Measurements from ENCODE around the gene APOA5.

The APOA5 gene

GRCh38 chr11:116778556-116778955 is 13.1 kb downstream of the APOA5 start:
- H3K9me3 ChIP-seq (ENCODE audit: insufficient read depth, low read length): no peaks in the 10 kb centered on the region
- no peaks in the 10 kb centered on the region for H3K9me2 ChIP-seq (replicated peaks; ENCODE audit: insufficient read depth, low read length)
- no peak overlapping the region for H3K9ac ChIP-seq (ENCODE audit: low read length)
- no peaks in the 10 kb centered on the region for H4K20me1 ChIP-seq (ENCODE audit: low read depth, low read length)
- H3K27ac ChIP-seq (ENCODE audit: low read depth, low read length): no peak overlapping the region
- no peak overlapping the region for H3K4me2 ChIP-seq (ENCODE audit: low read depth, low read length, poor library complexity, severe bottlenecking)
- no peak overlapping the region for H3K4me3 ChIP-seq (ENCODE audit: insufficient read depth, low read length, poor library complexity, severe bottlenecking)
- peaks cover 24% of the 10 kb centered on the region; the same call in 1 of the 2 replicates for H3K36me3 ChIP-seq (ENCODE audit: low read length)
- peaks cover 34% of the 10 kb centered on the region for H3F3A ChIP-seq (ENCODE audit: insufficient read depth)
- H3K27me3 ChIP-seq (ENCODE audit: low read length): no peaks in the 10 kb centered on the region
- no peak overlapping the region for H2AFZ ChIP-seq (ENCODE audit: low read depth, low read length, severe bottlenecking)
- TF ChIP-seq CTCF (IDR thresholded peaks at IDR 0.05; ENCODE audit: insufficient read depth, low read length, poor library complexity, severe bottlenecking) (no peak), EZH2phosphoT487 (conservative IDR thresholded peaks at IDR 0.05; ENCODE audit: low read length) (no peak)
- H3K79me2 ChIP-seq (ENCODE audit: insufficient read depth, low read length): no peaks in the 10 kb centered on the region

- H2AFZ ChIP-seq (ENCODE audit: low read depth, low read length, severe bottlenecking): no peak overlapping the region
- H3K9me2 ChIP-seq (replicated peaks; ENCODE audit: insufficient read depth, low read length): no peaks in the 10 kb centered on the region
- H3K27me3 ChIP-seq (ENCODE audit: low read length): no peaks in the 10 kb centered on the region
- peaks cover 39% of the 10 kb centered on the region for H3F3A ChIP-seq (ENCODE audit: insufficient read depth)
- TF ChIP-seq EZH2phosphoT487 (conservative IDR thresholded peaks at IDR 0.05; ENCODE audit: low read length) (no peak), CTCF (IDR thresholded peaks at IDR 0.05; ENCODE audit: insufficient read depth, low read length, poor library complexity, severe bottlenecking) (no peak)
- no peak overlapping the region for H3K27ac ChIP-seq (ENCODE audit: low read depth, low read length)
- no peaks in the 10 kb centered on the region for H4K20me1 ChIP-seq (ENCODE audit: low read depth, low read length)
- peaks cover 21% of the 10 kb centered on the region; the same call in 1 of the 2 replicates for H3K36me3 ChIP-seq (ENCODE audit: low read length)
- no peak overlapping the region for H3K9ac ChIP-seq (ENCODE audit: low read length)
- H3K4me3 ChIP-seq (ENCODE audit: insufficient read depth, low read length, poor library complexity, severe bottlenecking): no peak overlapping the region
- H3K9me3 ChIP-seq (ENCODE audit: insufficient read depth, low read length): no peaks in the 10 kb centered on the region
- no peak overlapping the region for H3K4me2 ChIP-seq (ENCODE audit: low read depth, low read length, poor library complexity, severe bottlenecking)
- peaks cover 5% of the 10 kb centered on the region for H3K79me2 ChIP-seq (ENCODE audit: insufficient read depth, low read length)
These were observed 14.6 kb downstream of the APOA5 start for GRCh38 chr11:116777056-116777455.

GRCh38 chr11:116776522-116776984 is 15.1 kb downstream of the APOA5 start:
- no peaks in the 10 kb centered on the region for H4K20me1 ChIP-seq (ENCODE audit: low read depth, low read length)
- H3K9ac ChIP-seq (ENCODE audit: low read length): no peak overlapping the region
- peaks cover 20% of the 10 kb centered on the region; the same call in 1 of the 2 replicates for H3K36me3 ChIP-seq (ENCODE audit: low read length)
- H3K27ac ChIP-seq (ENCODE audit: low read depth, low read length): no peak overlapping the region
- H3K9me2 ChIP-seq (replicated peaks; ENCODE audit: insufficient read depth, low read length): no peaks in the 10 kb centered on the region
- TF ChIP-seq CTCF (IDR thresholded peaks at IDR 0.05; ENCODE audit: insufficient read depth, low read length, poor library complexity, severe bottlenecking) (no peak), EZH2phosphoT487 (conservative IDR thresholded peaks at IDR 0.05; ENCODE audit: low read length) (no peak)
- no peak overlapping the region for H3K4me2 ChIP-seq (ENCODE audit: low read depth, low read length, poor library complexity, severe bottlenecking)
- peaks cover 10% of the 10 kb centered on the region for H3K79me2 ChIP-seq (ENCODE audit: insufficient read depth, low read length)
- H3F3A ChIP-seq (ENCODE audit: insufficient read depth): peaks cover 39% of the 10 kb centered on the region
- H3K27me3 ChIP-seq (ENCODE audit: low read length): no peaks in the 10 kb centered on the region
- H3K9me3 ChIP-seq (ENCODE audit: insufficient read depth, low read length): no peaks in the 10 kb centered on the region
- H3K4me3 ChIP-seq (ENCODE audit: insufficient read depth, low read length, poor library complexity, severe bottlenecking): no peak overlapping the region
- H2AFZ ChIP-seq (ENCODE audit: low read depth, low read length, severe bottlenecking): no peak overlapping the region
